Upper lobe of left lung (tissue), 6 donors: ENCODE data around the gene DSP. TPM values are rescaled to one million over a fixed set of nuclear protein-coding genes. Genes with fewer than 3 reads are reported as not detected.

Source experiments
- ATAC-seq, 2 donors: fragments of 200-7000 bp; cut with Tn5 transposase; one replicate each; pipeline ENCODE4 v1.9.1; 2022; ENCODE audit warnings: mild to moderate bottlenecking in 2 of 2, moderate library complexity in 2 of 2; ENCODE audit not compliant: low FRiP score in 2 of 2
- DNase-seq, 2 donors: peaks; one replicate each; pipeline ENCODE4 v3.0.0-alpha.2; 2019 to 2020
- H3K27ac ChIP-seq, 4 donors: fragments of 200-600 bp; sonication (generic); one replicate each; pipeline ENCODE4 v1.5.1; 2016 to 2019
- H3K27me3 ChIP-seq, 4 donors: fragments of 200-600 bp; sonication (generic); one replicate each; pipeline ENCODE4 v1.5.1; 2017 to 2019
- H3K36me3 ChIP-seq, 4 donors: fragments of 200-600 bp; sonication (generic); one replicate each; pipeline ENCODE4 v1.5.1; 2016 to 2019
- H3K4me1 ChIP-seq, 4 donors: fragments of 200-600 bp; sonication (generic); one replicate each; pipeline ENCODE4 v1.5.1; 2018 to 2019
- H3K4me3 ChIP-seq, 4 donors: fragments of 200-600 bp; sonication (generic); one replicate each; pipeline ENCODE4 v1.5.1; 2017 to 2019; ENCODE audit warnings: mild to moderate bottlenecking in 2 of 4, moderate library complexity in 1 of 4
- H3K9me3 ChIP-seq, 4 donors: fragments of 200-600 bp; sonication (generic); one replicate each; pipeline ENCODE4 v1.5.1; 2018 to 2019
- CTCF ChIP-seq, 6 experiments: fragments of 450-650 bp in 4 of 6; fragments of 200-600 bp in 2 of 6; sonication (generic) in 2 of 6; IDR thresholded peaks; one replicate each; pipeline ENCODE4 v1.5.1; 2016 to 2019; ENCODE audit warnings: antibody characterized with exemption in 6 of 6
- EP300 ChIP-seq, 4 donors: sonication (generic); formaldehyde crosslinking; IDR thresholded peaks; one replicate each; pipeline ENCODE4 v1.5.1; 2017; ENCODE audit warnings: antibody characterized with exemption in 4 of 4, control low read depth in 2 of 4
- POLR2A ChIP-seq, 4 donors: fragments of 450-650 bp; IDR thresholded peaks; one replicate each; pipeline ENCODE4 v1.5.1; 2016 to 2017; ENCODE audit warnings: antibody characterized with exemption in 4 of 4, mild to moderate bottlenecking in 2 of 4
- POLR2AphosphoS5 ChIP-seq, 2 donors: sonication (generic); formaldehyde crosslinking; IDR thresholded peaks; one replicate each; pipeline ENCODE4 v1.5.1; 2017; ENCODE audit warnings: antibody characterized with exemption in 2 of 2
- WGBS, 2 donors: methylation state at CpG; one replicate each; pipeline ENCODE4 v1.1.5; 2017 to 2018; 5-methylcytosine and 5-hydroxymethylcytosine counted together
- total RNA-seq, 6 donors: library from RNA; depleted of rRNA in 4 of 6; stranded (reverse); fragments of >200 nt in 4 of 6; gene quantifications; one replicate each; pipeline versions ENCODE4 v1.1.0 to v1.2.1, GENCODE V29; 2016 to 2021
- donor health status: DM: no; HTN: no; CAD: no; lungs with moderate emphysema.
- donor health status: DM: no; HTN: yes; CAD: no; lungs with severe emphysema.

Gene DSP
- total RNA-seq, 6 donors from 2014 or later, result 6.3 to 88.2 (median 29.0) TPM

GRCh38 chr6:7629321-7629720, 87.8 kb downstream of the DSP start:
- DNase-seq (no peak), ATAC-seq (peak in 1 of 2 donors; percentile 12)
- Histone ChIP-seq H3K27ac (no peak overlapping the region), H3K4me3 (no peak overlapping the region), H3K9me3 (no peaks in the 10 kb centered on the region), H3K27me3 (no peaks in the 10 kb centered on the region), H3K36me3 (no peaks in the 10 kb centered on the region), H3K4me1 (no peaks in the 10 kb centered on the region)
- TF ChIP-seq EP300 (IDR thresholded peaks at IDR 0.05) (no peak), CTCF (IDR thresholded peaks at IDR 0.05) (no peak), POLR2A (IDR thresholded peaks at IDR 0.05) (no peak), POLR2AphosphoS5 (IDR thresholded peaks at IDR 0.05) (no peak)
- WGBS, 2 donors, result 45 to 59% methylated on average over 2 of the region's 2 CpGs

GRCh38 chr6:7630792-7631191, 89.3 kb downstream of the DSP start:
- ATAC-seq (no peak), DNase-seq (no peak)
- Histone ChIP-seq H3K4me1 (no peaks in the 10 kb centered on the region), H3K4me3 (no peak overlapping the region), H3K9me3 (no peaks in the 10 kb centered on the region), H3K36me3 (no peaks in the 10 kb centered on the region), H3K27me3 (no peaks in the 10 kb centered on the region), H3K27ac (no peak overlapping the region)
- WGBS, 2 donors, result 83 to 93% methylated on average over 5 of the region's 5 CpGs
- TF ChIP-seq CTCF (IDR thresholded peaks at IDR 0.05), result no peak
- no peak for TF ChIP-seq POLR2A (IDR thresholded peaks at IDR 0.05)
- no peak for TF ChIP-seq POLR2AphosphoS5 (IDR thresholded peaks at IDR 0.05)
- TF ChIP-seq EP300 (IDR thresholded peaks at IDR 0.05), result no peak

GRCh38 chr6:7631466-7631865, 90.0 kb downstream of the DSP start:
- ATAC-seq (no peak), DNase-seq (no peak)
- Histone ChIP-seq H3K9me3 (no peaks in the 10 kb centered on the region), H3K27ac (no peak overlapping the region), H3K27me3 (no peaks in the 10 kb centered on the region), H3K36me3 (no peaks in the 10 kb centered on the region), H3K4me1 (no peaks in the 10 kb centered on the region), H3K4me3 (no peak overlapping the region)
- TF ChIP-seq POLR2AphosphoS5 (IDR thresholded peaks at IDR 0.05) (no peak), EP300 (IDR thresholded peaks at IDR 0.05) (no peak), CTCF (IDR thresholded peaks at IDR 0.05) (no peak), POLR2A (IDR thresholded peaks at IDR 0.05) (no peak)
- 67 to 73% methylated on average over 5 of the region's 5 CpGs for WGBS, 2 donors

- H3K9me3 ChIP-seq, result no peaks in the 10 kb centered on the region
- no peaks in the 10 kb centered on the region for H3K27me3 ChIP-seq
- 70 to 78% methylated on average over 7 to 9 of the region's 9 CpGs for WGBS, 2 donors
- ATAC-seq (no peak), DNase-seq (no peak)
- no peak overlapping the region for H3K4me3 ChIP-seq
- no peaks in the 10 kb centered on the region for H3K36me3 ChIP-seq
- no peak overlapping the region for H3K27ac ChIP-seq
- H3K4me1 ChIP-seq, result no peaks in the 10 kb centered on the region
- TF ChIP-seq CTCF (IDR thresholded peaks at IDR 0.05) (no peak), POLR2AphosphoS5 (IDR thresholded peaks at IDR 0.05) (no peak), EP300 (IDR thresholded peaks at IDR 0.05) (no peak), POLR2A (IDR thresholded peaks at IDR 0.05) (no peak)
Observed at GRCh38 chr6:7632501-7633290, 91.2 kb downstream of the DSP start.

- H3K9me3 ChIP-seq, result no peaks in the 10 kb centered on the region
- ATAC-seq (no peak), DNase-seq (no peak)
- H3K27ac ChIP-seq, result no peak overlapping the region
- no peaks in the 10 kb centered on the region for H3K27me3 ChIP-seq
- WGBS, 2 donors, result 33 to 62% methylated on average over 4 of the region's 4 CpGs
- H3K36me3 ChIP-seq, result no peaks in the 10 kb centered on the region
- no peak overlapping the region for H3K4me3 ChIP-seq
- TF ChIP-seq EP300 (IDR thresholded peaks at IDR 0.05) (no peak), POLR2A (IDR thresholded peaks at IDR 0.05) (no peak), POLR2AphosphoS5 (IDR thresholded peaks at IDR 0.05) (no peak), CTCF (IDR thresholded peaks at IDR 0.05) (no peak)
- no peaks in the 10 kb centered on the region for H3K4me1 ChIP-seq
Observed at GRCh38 chr6:7633361-7633760, 91.9 kb downstream of the DSP start.
